B cell (primary cell): Measurements from ENCODE around the gene EYS. TPM values are rescaled to one million over a fixed set of nuclear protein-coding genes. Genes with fewer than 3 reads are reported as not detected.
"Not testable (repeated sequence)": the region's sequence is repeated elsewhere in the genome, so short reads cannot be mapped to it uniquely, and the experiment has no call there.

Experiments used
- ATAC-seq: fragments of 200-7000 bp; cut with Tn5 transposase; one replicate; pipeline ENCODE4 v1.10.0; 2021; ENCODE audit warnings: low read depth, mild to moderate bottlenecking, moderate number of reproducible peaks, moderate library complexity
- CTCF ChIA-PET: fragments of 350-600 bp; sonication (Branson Sonifier 250); formaldehyde crosslinking; loops from one replicate; lab custom pipeline; 2021; ENCODE audit warnings: antibody characterized with exemption, inconsistent platforms; lab: Charles Lee
- POLR2A ChIA-PET: fragments of 350-600 bp; sonication (Branson Sonifier 250); formaldehyde crosslinking; loops from one replicate; lab custom pipeline; 2021; ENCODE audit warnings: antibody characterized with exemption; lab: Charles Lee
- DNase-seq: peaks from one replicate; pipeline ENCODE4 v3.0.0; 2013
- H2AFZ ChIP-seq: 2 replicates; pipeline ENCODE4 v1.6.1; 2012; ENCODE audit warnings: mild to moderate bottlenecking, low read depth, low read length; ENCODE audit not compliant: insufficient read depth, poor library complexity, severe bottlenecking
- H3K27ac ChIP-seq, 2 donors: 1 replicate in 1 of 2; 2 replicates in 1 of 2; pipeline ENCODE4 v1.5.1; 2012 to 2013; ENCODE audit warnings: low read length in 2 of 2, mild to moderate bottlenecking in 2 of 2, moderate library complexity in 1 of 2
- H3K27me3 ChIP-seq, 4 experiments: fragments of 200-600 bp in 1 of 4; sonication (generic) in 1 of 4; replicated peaks in 1 of 4; 1 replicate in 2 of 4; 2 replicates in 2 of 4; pipeline versions ENCODE4 v1.6.1 to v1.7.0; 2013 to 2016; ENCODE audit warnings: low read length in 3 of 4, mild to moderate bottlenecking in 2 of 4, mixed read lengths in 1 of 4, moderate library complexity in 1 of 4; ENCODE audit not compliant: insufficient read depth in 4 of 4, control insufficient read depth in 3 of 4; ENCODE audit errors: control extremely low read depth in 1 of 4
- H3K36me3 ChIP-seq, 2 experiments: replicated peaks in 1 of 2; 1 replicate in 1 of 2; 2 replicates in 1 of 2; pipeline versions ENCODE4 v1.6.1 to v1.7.1; 2013; ENCODE audit warnings: low read length in 1 of 2; ENCODE audit not compliant: insufficient read depth in 2 of 2, control insufficient read depth in 1 of 2; ENCODE audit errors: control extremely low read depth in 1 of 2, extremely low read depth in 1 of 2
- H3K4me1 ChIP-seq, 2 donors: fragments of 200-600 bp in 1 of 2; sonication (generic) in 1 of 2; 1 replicate in 1 of 2; 2 replicates in 1 of 2; pipeline versions ENCODE4 v1.5.1 to v1.6.1; 2013 to 2017; ENCODE audit warnings: low read length in 2 of 2; ENCODE audit not compliant: control insufficient read depth in 2 of 2, insufficient read depth in 2 of 2
- H3K4me2 ChIP-seq: replicated peaks from 2 replicates; pipeline ENCODE3; 2012; ENCODE audit warnings: mild to moderate bottlenecking, low read depth, low read length; ENCODE audit not compliant: poor library complexity, severe bottlenecking
- H3K4me3 ChIP-seq, 5 experiments: fragments of 200-600 bp in 1 of 5; sonication (generic) in 1 of 5; 1 replicate in 3 of 5; 2 replicates in 2 of 5; pipeline versions ENCODE4 v1.5.1 to v1.7.0; 2011 to 2016; ENCODE audit warnings: low read length in 4 of 5, mild to moderate bottlenecking in 4 of 5, low read depth in 2 of 5, control low read depth in 1 of 5, moderate library complexity in 1 of 5; ENCODE audit not compliant: insufficient read depth in 1 of 5; ENCODE audit errors: control extremely low read depth in 1 of 5, extremely low read depth in 1 of 5
- H3K79me2 ChIP-seq: fragments of 200-600 bp; sonication (generic); one replicate; pipeline ENCODE4 v1.6.0; 2016; ENCODE audit warnings: low read length; ENCODE audit not compliant: control insufficient read depth, insufficient read depth
- H3K9ac ChIP-seq: fragments of 200-600 bp; sonication (generic); 2 replicates; pipeline ENCODE4 v1.6.1; 2017; ENCODE audit warnings: mild to moderate bottlenecking, low read length, moderate library complexity
- H3K9me3 ChIP-seq, 3 donors: one replicate each; pipeline versions ENCODE4 v1.6.1 to v1.7.1; 2013; ENCODE audit warnings: low read length in 2 of 3; ENCODE audit not compliant: control insufficient read depth in 2 of 3, insufficient read depth in 1 of 3; ENCODE audit errors: control extremely low read depth in 1 of 3
- H4K20me1 ChIP-seq: 2 replicates; pipeline ENCODE4 v1.6.0; 2012; ENCODE audit warnings: mild to moderate bottlenecking, low read length; ENCODE audit not compliant: insufficient read depth, control insufficient read depth, poor library complexity, severe bottlenecking
- H3K27ac Mint-ChIP-seq: one replicate; pipeline ENCODE4 v1.8.0; 2021; ENCODE audit warnings: mixed read lengths
- H3K27me3 Mint-ChIP-seq: one replicate; pipeline ENCODE4 v1.8.0; 2021; ENCODE audit warnings: mixed read lengths
- H3K4me1 Mint-ChIP-seq: one replicate; pipeline ENCODE4 v1.8.0; 2021; ENCODE audit warnings: mixed read lengths
- H3K4me3 Mint-ChIP-seq: one replicate; pipeline ENCODE4 v1.8.0; 2021; ENCODE audit warnings: mixed read lengths
- H3K9me3 Mint-ChIP-seq: one replicate; pipeline ENCODE4 v1.8.0; 2022; ENCODE audit warnings: mixed read lengths; ENCODE audit not compliant: insufficient read depth
- CTCF ChIP-seq: fragments of 200-600 bp; IDR thresholded peaks from one replicate; pipeline ENCODE4 v1.8.0; 2022; ENCODE audit warnings: antibody characterized with exemption, mild to moderate bottlenecking
- WGBS: methylation state at CpG from one replicate; pipeline ENCODE4 v1.1.5; 2013; ENCODE audit warnings: missing lambda C conversion rate; ENCODE audit not compliant: insufficient coverage; 5-methylcytosine and 5-hydroxymethylcytosine counted together
- intact Hi-C: fragments of 100-400 bp; cut with micrococcal nuclease; formaldehyde crosslinking; loops from one replicate; pipeline ENCODE4 v1.10.0; 2022
- polyA plus RNA-seq: library from polyadenylated mRNA; depleted of rRNA; stranded (reverse); fragments of >200 nt; gene quantifications from 2 replicates; pipeline ENCODE4 v1.2.3, GENCODE V29; 2012
- total RNA-seq, 2 donors: library from RNA; stranded (reverse); fragments of 120-200 nt in 1 of 2; gene quantifications; 1 replicate in 1 of 2; 2 replicates in 1 of 2; pipeline versions ENCODE4 v1.2.3 to v1.2.4, GENCODE V29; 2013 to 2022

The EYS gene
- total and polyA plus RNA-seq, 2 donors (not counting 1 experiment from before 2014, with no cell fraction given), result not detected

GRCh38 chr6:63739094-63739687, 1967.8 kb downstream of the EYS start:
- Histone ChIP-seq H3K9me3 (no peaks in the 10 kb centered on the region), H3K36me3 (no peaks in the 10 kb centered on the region), H2AFZ (no peak overlapping the region), H4K20me1 (no peaks in the 10 kb centered on the region), H3K79me2 (no peaks in the 10 kb centered on the region), H3K4me3 (no peak overlapping the region), H3K27me3 (no peaks in the 10 kb centered on the region), H3K4me1 (no peaks in the 10 kb centered on the region), H3K27ac (no peak overlapping the region), H3K4me2 (no peak overlapping the region), H3K9ac (no peak overlapping the region)
- no peaks in the 10 kb centered on the region for H3K27me3 Mint-ChIP-seq
- H3K9me3 Mint-ChIP-seq, result peaks cover 6% of the 10 kb centered on the region
- ChIA-PET CTCF (interaction anchor here (0.5 to 1.6 kb wide), 2 partner anchors 138 to 142 kb away, joined by 4 to 6 read pairs; no protein-coding TSS in a partner anchor), POLR2A (interaction anchor here (0.6 kb wide), 1 partner anchor 13 kb away, joined by 6 read pairs; no protein-coding TSS in a partner anchor)
- no peak for TF ChIP-seq CTCF
- H3K4me3 Mint-ChIP-seq, result no peak overlapping the region
- intact Hi-C loops, result no loop called here
- ATAC-seq, result no peak
- H3K27ac Mint-ChIP-seq, result no peak overlapping the region
- no peaks in the 10 kb centered on the region for H3K4me1 Mint-ChIP-seq
- WGBS, result no CpG with 5 or more reads among the region's 1 CpG
- no peak for DNase-seq

GRCh38 chr6:63738190-63738589, 1968.8 kb downstream of the EYS start:
- H3K27me3 Mint-ChIP-seq, H3K79me2 ChIP-seq, H3K27me3 ChIP-seq, H3K36me3 ChIP-seq, ATAC-seq, CTCF ChIA-PET, H3K9ac ChIP-seq, H3K27ac ChIP-seq, H3K4me1 ChIP-seq, H4K20me1 ChIP-seq, DNase-seq, H3K4me2 ChIP-seq, H3K4me3 Mint-ChIP-seq, POLR2A ChIA-PET, H3K9me3 ChIP-seq, H3K4me1 Mint-ChIP-seq, H3K9me3 Mint-ChIP-seq, H3K27ac Mint-ChIP-seq, intact Hi-C loops, H3K4me3 ChIP-seq, H2AFZ ChIP-seq: not testable (repeated sequence)
- no CpG with 5 or more reads among the region's 2 CpGs for WGBS
